Colonic mucosa (tissue), 4 donors: ENCODE results near the gene SCAMP4. TPM values are rescaled to one million over a fixed set of nuclear protein-coding genes. Genes with fewer than 3 reads are reported as not detected.

Source experiments
- DNase-seq: peaks from one replicate; pipeline ENCODE4 v3.0.0-alpha.2; 2020
- H3K27ac ChIP-seq: fragments of 200-600 bp; one replicate; pipeline ENCODE4 v1.8.0; 2021
- H3K27me3 ChIP-seq: fragments of 200-600 bp; one replicate; pipeline ENCODE4 v1.8.0; 2021
- H3K36me3 ChIP-seq: fragments of 200-600 bp; one replicate; pipeline ENCODE4 v1.8.0; 2021
- H3K4me1 ChIP-seq: fragments of 200-600 bp; one replicate; pipeline ENCODE4 v1.8.0; 2021; ENCODE audit warnings: mild to moderate bottlenecking
- H3K4me3 ChIP-seq: fragments of 200-600 bp; one replicate; pipeline ENCODE4 v1.8.0; 2021
- H3K9ac ChIP-seq, 2 donors: one replicate each; pipeline ENCODE4 v1.7.0; 2013; ENCODE audit warnings: control low read depth in 2 of 2, low read depth in 2 of 2, low read length in 2 of 2
- H3K9me3 ChIP-seq: fragments of 200-600 bp; one replicate; pipeline ENCODE4 v1.8.0; 2021
- CTCF ChIP-seq: fragments of 200-600 bp; IDR thresholded peaks from one replicate; pipeline ENCODE4 v1.8.0; 2022; ENCODE audit warnings: antibody characterized with exemption, mild to moderate bottlenecking
- intact Hi-C: fragments of 100-400 bp; cut with DNase I; formaldehyde crosslinking; loops from one replicate; pipeline ENCODE4 v1.14.1; 2022
- total RNA-seq, 2 donors: library from RNA; stranded (reverse); fragmentation: NEBNext Ultra II Directional in 1 of 2; extraction: Animal tissue kit (Norgen Biotek cat#: 25700) in 1 of 2; gene quantifications; one replicate each; pipeline ENCODE4 v1.2.1, GENCODE V29; 2021
- donor health status: healthy.
- donor health status: DM: no; HTN: no; CAD: no.
- donor health status: DM: no; HTN: no; CAD: no.

The SCAMP4 gene
- total RNA-seq, 2 donors from 2014 or later = 57.4 to 91.8 TPM

- no peak for DNase-seq
- Histone ChIP-seq H3K27me3 (no peaks in the 10 kb centered on the region), H3K36me3 (no peaks in the 10 kb centered on the region), H3K27ac (peak overlapping the region; percentile 86), H3K4me1 (peaks cover 21% of the 10 kb centered on the region), H3K4me3 (peak overlapping the region; percentile 61), H3K9me3 (no peaks in the 10 kb centered on the region), H3K9ac (peak overlapping the region in 1 of 2 donors; percentile 96)
- no peak for TF ChIP-seq CTCF
- intact Hi-C loops = no loop called here
These were observed 37.8 kb downstream of the SCAMP4 start for GRCh38 chr19:1942934-1943555.

- no peak overlapping the region for H3K9ac ChIP-seq
- no peaks in the 10 kb centered on the region for H3K27me3 ChIP-seq
- H3K36me3 ChIP-seq = no peaks in the 10 kb centered on the region
- peak overlapping the region; percentile 61 for H3K4me3 ChIP-seq
- intact Hi-C loops = no loop called here
- no peak for DNase-seq
- TF ChIP-seq CTCF = no peak
- H3K9me3 ChIP-seq = no peaks in the 10 kb centered on the region
- H3K27ac ChIP-seq = no peak overlapping the region
- H3K4me1 ChIP-seq = peaks cover 21% of the 10 kb centered on the region
These were observed 38.5 kb downstream of the SCAMP4 start for GRCh38 chr19:1943661-1944087.

- no peak overlapping the region for H3K4me3 ChIP-seq
- DNase-seq = no peak
- no peak overlapping the region for H3K27ac ChIP-seq
- TF ChIP-seq CTCF = no peak
- no peaks in the 10 kb centered on the region for H3K27me3 ChIP-seq
- peaks cover 21% of the 10 kb centered on the region for H3K4me1 ChIP-seq
- no peaks in the 10 kb centered on the region for H3K9me3 ChIP-seq
- no peaks in the 10 kb centered on the region for H3K36me3 ChIP-seq
- H3K9ac ChIP-seq = peak overlapping the region in 1 of 2 donors; percentile 4
- intact Hi-C loops = no loop called here
These were observed 39.1 kb downstream of the SCAMP4 start for GRCh38 chr19:1944088-1944915.

- Histone ChIP-seq H3K36me3 (no peaks in the 10 kb centered on the region), H3K9me3 (no peaks in the 10 kb centered on the region), H3K27ac (no peak overlapping the region), H3K27me3 (no peaks in the 10 kb centered on the region), H3K4me3 (no peak overlapping the region), H3K4me1 (peaks cover 17% of the 10 kb centered on the region), H3K9ac (no peak overlapping the region)
- TF ChIP-seq CTCF = no peak
- DNase-seq = no peak
- intact Hi-C loops = no loop called here
These were observed 39.8 kb downstream of the SCAMP4 start for GRCh38 chr19:1944916-1945561.

- intact Hi-C loops = no loop called here
- Histone ChIP-seq H3K4me1 (peaks cover 17% of the 10 kb centered on the region), H3K36me3 (no peaks in the 10 kb centered on the region), H3K27ac (no peak overlapping the region), H3K4me3 (no peak overlapping the region), H3K9me3 (no peaks in the 10 kb centered on the region), H3K27me3 (no peaks in the 10 kb centered on the region), H3K9ac (no peak overlapping the region)
- TF ChIP-seq CTCF = peak; percentile 60
- peak; percentile 58 for DNase-seq
These were observed 40.7 kb downstream of the SCAMP4 start for GRCh38 chr19:1945899-1946298.
